Measurements from ENCODE around the gene CAMSAP1.

CAMSAP1 gene

DNA sequence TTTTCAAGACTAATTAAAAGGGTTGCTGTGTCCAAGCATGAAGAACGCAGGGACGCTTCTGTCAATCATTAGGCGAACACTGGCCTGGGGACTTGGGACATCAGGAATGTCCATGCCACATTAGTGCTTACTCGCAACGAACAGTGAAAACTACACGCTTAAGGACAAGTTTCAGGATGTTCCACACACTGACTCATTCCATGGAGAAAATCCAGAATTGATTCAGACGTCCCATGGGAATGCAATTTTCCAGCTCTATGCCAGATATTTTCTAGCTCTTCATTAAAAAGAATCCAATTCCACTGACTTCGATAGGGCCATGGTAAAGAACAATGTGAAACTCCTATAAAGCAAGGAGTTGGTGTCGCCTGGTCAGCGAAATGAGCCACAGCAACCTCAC lies 98.2 kb downstream of the CAMSAP1 start:
- DNase-seq, result no peak

- no peak for DNase-seq
These were observed 101.8 kb downstream of the CAMSAP1 start for GRCh38 chr9:135805422-135806022.

- no peak for DNase-seq
These were observed 102.5 kb downstream of the CAMSAP1 start for GRCh38 chr9:135804581-135805421.

DNA sequence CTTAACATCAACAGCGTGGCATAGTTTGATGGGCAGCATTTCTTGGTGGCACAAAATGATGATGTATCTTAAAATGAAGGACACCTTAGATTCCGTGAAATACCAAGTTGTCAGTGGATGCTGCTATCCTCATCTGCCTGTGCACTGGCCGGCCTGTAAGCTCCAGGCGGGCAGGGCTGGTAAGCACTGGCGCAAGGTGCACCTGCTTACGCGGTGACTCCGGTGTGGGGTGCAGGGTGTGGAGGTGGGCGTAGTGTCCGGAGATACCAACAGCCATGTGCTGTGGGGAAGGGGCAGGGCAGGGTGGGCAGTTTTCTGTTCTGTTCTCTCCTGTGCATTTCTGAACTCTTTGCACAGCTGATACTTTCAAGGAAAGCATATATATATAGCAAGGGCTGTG lies 103.9 kb downstream of the CAMSAP1 start:
- DNase-seq, result no peak

- no peak for DNase-seq
These were observed 104.4 kb downstream of the CAMSAP1 start for GRCh38 chr9:135802876-135803419.

GRCh38 chr9:135801070-135801469 lies 106.3 kb downstream of the CAMSAP1 start:
- DNase-seq, result no peak

GRCh38 chr9:135799261-135799660 lies 108.1 kb downstream of the CAMSAP1 start:
- no peak for DNase-seq

DNA sequence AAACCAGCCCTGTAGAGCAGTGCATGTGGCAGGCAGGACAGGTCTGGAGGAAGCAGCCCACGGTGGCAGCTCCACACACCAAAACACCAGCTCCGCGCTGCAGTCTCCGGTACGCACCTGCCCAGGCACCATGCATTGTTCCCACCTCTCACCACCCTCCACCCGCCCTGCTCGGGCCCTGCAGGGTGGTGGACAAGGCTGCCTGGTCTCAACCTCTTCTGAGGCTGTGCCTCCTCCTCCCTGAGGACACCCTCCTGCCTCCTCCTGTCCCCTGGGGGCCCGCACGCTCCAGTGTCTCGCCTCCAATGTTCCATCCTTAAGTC lies 109.1 kb downstream of the CAMSAP1 start:
- no peak for DNase-seq

DNA sequence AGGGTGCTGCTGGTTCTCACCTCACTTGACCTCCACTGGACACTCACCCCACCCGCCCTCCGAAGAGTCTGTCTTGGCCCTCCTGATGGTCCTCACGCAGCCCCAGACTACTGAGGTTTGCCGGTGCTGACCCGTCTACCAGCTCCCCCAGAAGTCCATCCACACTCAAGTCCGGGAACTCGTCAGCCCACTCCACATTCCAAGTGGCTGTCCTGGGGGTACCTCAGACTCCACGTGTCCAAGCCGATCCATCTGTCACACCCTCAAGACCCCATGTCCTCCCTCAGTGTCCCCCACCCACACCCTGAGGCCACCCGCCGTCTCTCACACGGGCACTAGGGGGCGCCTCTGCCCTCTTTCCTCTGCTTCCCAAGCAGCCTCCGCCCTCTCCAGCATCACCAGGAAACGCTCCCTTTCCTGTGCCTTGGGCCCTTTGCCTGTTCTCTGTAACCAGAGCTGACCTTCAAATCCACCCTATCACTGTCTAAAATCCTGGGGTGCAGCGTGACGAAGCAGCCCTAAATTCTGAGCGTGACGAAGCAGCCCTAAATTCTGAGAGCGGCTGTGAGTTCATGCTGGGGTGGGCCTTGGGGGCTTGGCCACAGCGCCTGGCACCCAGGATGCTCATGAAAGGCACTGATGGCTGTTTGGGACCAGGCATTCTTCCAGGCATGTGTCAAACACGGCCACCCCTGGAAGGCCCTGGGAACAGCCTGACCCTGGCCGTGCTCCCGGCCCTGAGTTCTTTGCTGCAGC lies 109.7 kb downstream of the CAMSAP1 start:
- no peak for DNase-seq

GRCh38 chr9:135796784-135797485 lies 110.4 kb downstream of the CAMSAP1 start:
- DNase-seq, result no peak

DNA sequence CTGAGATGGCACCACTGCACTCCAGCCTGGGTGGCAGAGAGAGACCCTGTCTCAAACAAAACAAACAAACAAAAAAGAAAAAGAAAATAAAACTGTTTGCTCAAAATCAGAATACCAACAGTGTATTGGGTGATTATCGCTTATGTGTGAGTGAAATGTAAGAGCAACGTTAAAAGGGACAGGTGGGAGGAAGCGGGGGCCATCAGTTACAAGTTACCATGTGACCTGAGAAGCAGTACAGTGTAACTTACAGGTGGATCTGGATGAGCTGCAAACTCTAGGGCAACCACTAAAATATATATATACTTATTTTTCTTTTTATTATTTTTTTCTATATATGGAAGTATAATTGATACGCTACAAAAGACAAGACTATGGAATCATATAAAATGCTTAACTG lies 112.0 kb downstream of the CAMSAP1 start:
- no peak for DNase-seq

DNA sequence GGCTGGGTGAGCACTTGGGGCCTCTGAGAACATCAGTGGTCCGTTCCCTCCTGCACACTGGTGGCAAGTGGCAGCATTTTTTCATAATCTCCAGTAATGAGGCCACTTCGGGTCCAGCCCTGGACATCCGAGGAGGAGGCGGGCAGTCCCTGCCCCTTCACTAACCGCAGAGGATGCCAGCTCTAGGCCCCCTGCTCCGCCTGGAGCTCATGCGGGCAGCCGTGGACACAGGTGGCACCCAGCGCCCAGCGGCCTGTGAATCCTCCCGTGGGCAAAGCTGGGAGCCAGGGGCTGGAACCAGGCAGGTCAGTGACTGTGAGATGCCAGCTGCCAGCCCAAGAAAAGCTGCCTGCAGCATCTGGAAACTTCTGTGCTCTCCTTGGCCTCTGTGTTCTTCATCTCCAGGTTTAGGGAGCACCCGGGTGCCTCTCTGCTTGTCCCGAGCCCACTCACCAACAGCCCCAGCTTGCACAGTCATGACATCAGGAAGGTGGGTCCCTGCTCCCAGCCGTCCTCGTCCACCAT lies 112.9 kb downstream of the CAMSAP1 start:
- no peak for DNase-seq

GRCh38 chr9:135794057-135794335 lies 113.3 kb downstream of the CAMSAP1 start:
- no peak for DNase-seq

DNA sequence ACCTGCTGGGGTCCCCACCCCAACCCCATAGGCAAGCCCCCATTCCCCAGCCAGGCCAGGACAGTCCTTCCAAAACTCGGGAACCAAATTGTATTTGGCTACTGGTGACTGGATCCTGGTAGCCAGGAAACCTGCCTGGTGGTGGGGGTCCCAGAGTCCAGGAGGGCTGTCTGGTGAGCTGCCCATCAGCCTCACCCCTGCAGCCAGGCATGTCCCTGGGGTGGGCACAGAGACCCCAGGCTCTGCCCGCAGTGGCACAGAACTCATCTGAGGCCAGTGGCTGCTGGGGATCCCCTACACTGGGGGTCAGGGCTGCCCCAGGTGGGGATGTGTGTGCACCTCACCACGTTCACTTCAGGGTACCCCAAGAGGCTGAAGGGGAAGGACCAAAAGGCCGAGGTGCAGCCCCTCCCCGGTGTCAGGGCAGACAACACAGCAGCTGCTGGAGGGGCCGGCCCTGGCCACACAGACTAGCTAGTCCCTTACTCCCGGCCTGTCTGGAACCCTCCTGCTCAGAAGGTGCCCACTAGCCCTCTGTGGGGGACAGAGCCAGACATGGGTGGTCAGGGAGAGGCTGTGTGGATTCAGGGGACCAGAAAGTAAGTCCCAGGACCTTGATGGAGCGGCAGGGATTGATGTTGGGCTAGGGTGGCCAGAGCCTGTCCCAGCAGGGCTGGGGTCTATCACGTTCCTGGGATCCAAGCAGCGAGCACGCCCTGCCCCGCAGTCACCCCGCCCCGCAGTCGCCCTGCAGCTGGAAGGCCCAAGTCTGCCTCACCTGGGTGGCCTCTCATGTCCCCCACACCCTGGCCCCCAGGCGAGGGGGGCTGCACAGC lies 113.9 kb downstream of the CAMSAP1 start:
- no peak for DNase-seq

GRCh38 chr9:135792268-135793128 lies 114.8 kb downstream of the CAMSAP1 start:
- peak; percentile 60 for DNase-seq

DNA sequence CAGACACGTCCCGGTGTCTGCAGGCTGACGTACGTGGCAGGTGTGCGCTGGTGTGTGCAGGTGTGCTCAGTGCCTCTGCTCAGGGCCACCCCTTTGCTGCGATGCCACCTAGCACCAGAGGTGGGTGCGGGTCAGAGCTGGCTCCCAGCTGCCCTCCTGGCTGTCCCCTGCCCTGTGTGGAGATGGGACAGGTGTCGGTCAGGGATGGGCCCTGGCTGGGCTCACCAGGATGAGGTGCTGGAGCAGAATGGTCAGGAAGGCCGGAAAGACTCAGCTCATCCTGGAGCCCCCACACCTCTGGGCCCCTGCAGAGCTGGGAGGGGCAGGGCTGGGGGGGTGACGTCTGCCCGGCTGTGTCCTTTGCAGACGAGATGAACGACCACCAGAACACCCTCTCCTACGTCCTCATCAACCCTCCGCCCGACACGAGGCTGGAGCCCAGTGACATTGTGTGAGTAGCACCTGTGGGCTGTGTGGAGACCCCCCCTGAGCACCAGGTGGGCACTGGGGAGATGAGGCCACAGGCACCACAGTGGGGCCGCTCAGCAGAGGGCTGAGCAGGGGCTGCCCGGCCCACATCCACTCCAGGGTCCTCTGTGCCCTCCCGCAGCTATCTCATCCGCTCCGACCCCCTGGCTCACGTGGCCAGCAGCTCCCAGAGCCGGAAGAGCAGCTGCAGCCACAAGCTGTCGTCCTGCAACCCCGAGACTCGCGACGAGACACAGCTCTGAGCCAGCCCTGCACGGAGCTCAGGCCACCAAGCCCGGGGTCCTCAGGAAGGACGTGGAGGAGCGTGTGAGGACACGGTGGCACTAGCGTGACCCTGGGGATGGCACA lies 115.7 kb downstream of the CAMSAP1 start:
- peak; percentile 52 for DNase-seq

- DNase-seq, result no peak
These were observed 116.5 kb downstream of the CAMSAP1 start for GRCh38 chr9:135790850-135791249.

- no peak for DNase-seq
These were observed 117.0 kb downstream of the CAMSAP1 start for GRCh38 chr9:135790356-135790755.

- DNase-seq, result no peak
These were observed 117.5 kb downstream of the CAMSAP1 start for GRCh38 chr9:135789838-135790291.
